PC-3 (cell line): Measurements from ENCODE around the gene RGS9BP.
"Not testable (repeated sequence)": the region's sequence is repeated elsewhere in the genome, so short reads cannot be mapped to it uniquely, and the experiment has no call there.

Source experiments
- CTCF ChIP-seq: fragments of 300-600 bp; sonication (generic); conservative IDR thresholded peaks from 2 replicates; pipeline ENCODE4 v1.5.1; 2017; ENCODE audit warnings: antibody characterized with exemption, low read depth, mild to moderate bottlenecking, low read length
- EZH2 ChIP-seq: fragments of 300-600 bp; sonication (generic); IDR thresholded peaks from one replicate; pipeline ENCODE4 v1.6.1; 2017; ENCODE audit warnings: antibody characterized with exemption, mild to moderate bottlenecking, low read length; ENCODE audit not compliant: unreplicated experiment
- EZH2phosphoT487 ChIP-seq: fragments of 300-600 bp; sonication (generic); IDR thresholded peaks from 2 replicates; pipeline ENCODE4 v1.6.1; 2018; ENCODE audit warnings: mild to moderate bottlenecking, antibody characterized with exemption, low read length, borderline replicate concordance

GRCh38 chr19:32695506-32695905, 19.9 kb downstream of the RGS9BP start:
- TF ChIP-seq CTCF, EZH2, EZH2phosphoT487: not testable (repeated sequence)
